H1 (cell line): ENCODE results near the gene TRIM44. TPM values are rescaled to one million over a fixed set of nuclear protein-coding genes. Genes with fewer than 3 reads are reported as not detected.

Experiments used
- CTCF ChIA-PET: fragments of 300-600 bp; sonication (Branson Sonifier 250); formaldehyde crosslinking; loops from one replicate; lab custom pipeline; 2021; ENCODE audit not compliant: partially characterized antibody; lab: Charles Lee
- POLR2A ChIA-PET: fragments of 300-600 bp; sonication (Branson Sonifier 250); formaldehyde crosslinking; loops from one replicate; lab custom pipeline; 2021; ENCODE audit warnings: inconsistent platforms; ENCODE audit not compliant: partially characterized antibody; lab: Charles Lee
- DNase-seq, 2 experiments: peaks; one replicate each; pipeline versions ENCODE4 v3.0.0 to v3.0.0-alpha.2; 2010 to 2022; ENCODE audit warnings: low spot score in 2 of 2, low read depth in 1 of 2, mixed read lengths in 1 of 2
- FAIRE-seq: peaks from 2 replicates; lab custom pipeline; 2011; peaks lifted over from hg19 to GRCh38; lab: Jason Lieb, UNC
- H2AFZ ChIP-seq: 2 replicates; pipeline ENCODE4 v1.8.1; 2012; ENCODE audit warnings: low read length, inconsistent platforms
- H2AK5ac ChIP-seq: 2 replicates; pipeline ENCODE4 v1.6.1; 2013; ENCODE audit warnings: low read depth, low read length
- H2BK120ac ChIP-seq: replicated peaks from 2 replicates; pipeline ENCODE3; 2013; ENCODE audit warnings: low read depth, low read length, inconsistent platforms
- H2BK12ac ChIP-seq: 2 replicates; pipeline ENCODE4 v1.6.1; 2013; ENCODE audit warnings: low read depth, low read length
- H2BK15ac ChIP-seq: 2 replicates; pipeline ENCODE4 v1.6.1; 2013; ENCODE audit warnings: low read length
- H2BK20ac ChIP-seq: 2 replicates; pipeline ENCODE4 v1.6.1; 2013; ENCODE audit warnings: low read length
- H2BK5ac ChIP-seq: 2 replicates; pipeline ENCODE4 v1.6.1; 2013; ENCODE audit warnings: low read depth, low read length
- H3K14ac ChIP-seq: 2 replicates; pipeline ENCODE4 v1.6.1; 2013; ENCODE audit warnings: inconsistent platforms; ENCODE audit not compliant: insufficient read length
- H3K18ac ChIP-seq: 2 replicates; pipeline ENCODE4 v1.6.1; 2013; ENCODE audit warnings: low read length; ENCODE audit errors: extremely low read depth
- H3K23ac ChIP-seq: 2 replicates; pipeline ENCODE4 v1.6.1; 2013; ENCODE audit warnings: inconsistent platforms; ENCODE audit not compliant: insufficient read length
- H3K23me2 ChIP-seq: 2 replicates; pipeline ENCODE4 v1.6.1; 2013; ENCODE audit warnings: low read depth, low read length
- H3K27ac ChIP-seq: 2 replicates; pipeline ENCODE4 v1.6.1; 2011; ENCODE audit warnings: low read depth, low read length, inconsistent platforms
- H3K27me3 ChIP-seq, 4 experiments: replicated peaks in 1 of 4; 1 replicate in 1 of 4; 2 replicates in 3 of 4; pipeline versions ENCODE4 v1.6.1 to v1.8.1; 2011 to 2013; ENCODE audit warnings: low read length in 3 of 4, mild to moderate bottlenecking in 3 of 4, inconsistent platforms in 2 of 4, mixed read lengths in 2 of 4, moderate library complexity in 1 of 4; ENCODE audit not compliant: control insufficient read depth in 3 of 4, insufficient read depth in 3 of 4; ENCODE audit errors: extremely low read depth in 1 of 4
- H3K36me3 ChIP-seq, 4 experiments: 2 replicates each; pipeline versions ENCODE4 v1.6.1 to v1.8.1; 2011 to 2013; ENCODE audit warnings: mild to moderate bottlenecking in 4 of 4, low read length in 3 of 4, moderate library complexity in 2 of 4, control low read depth in 1 of 4, inconsistent platforms in 1 of 4; ENCODE audit not compliant: insufficient read depth in 4 of 4, control insufficient read depth in 2 of 4
- H3K4ac ChIP-seq: replicated peaks from 2 replicates; pipeline ENCODE3; 2013; ENCODE audit warnings: low read length, low read depth, mixed read lengths, inconsistent platforms; ENCODE audit not compliant: insufficient read length
- H3K4me1 ChIP-seq, 4 experiments: replicated peaks in 1 of 4; 1 replicate in 1 of 4; 2 replicates in 3 of 4; pipeline versions ENCODE4 v1.6.1 to v1.8.1; 2011 to 2013; ENCODE audit warnings: low read length in 3 of 4, inconsistent platforms in 2 of 4, mixed read lengths in 1 of 4; ENCODE audit not compliant: insufficient read depth in 4 of 4, control insufficient read depth in 3 of 4
- H3K4me2 ChIP-seq, 2 experiments: 2 replicates each; pipeline versions ENCODE4 v1.6.1 to v1.8.1; 2011 to 2013; ENCODE audit warnings: low read depth in 2 of 2, low read length in 2 of 2, control low read depth in 1 of 2, inconsistent platforms in 1 of 2, mild to moderate bottlenecking in 1 of 2; ENCODE audit not compliant: insufficient read depth in 1 of 2
- H3K4me3 ChIP-seq, 4 experiments: fragments of 200-600, 300-600 bp in 1 of 4; sonication (generic), shearing (Covaris generic), sonication (Bioruptor Twin) in 1 of 4; 2 replicates each; pipeline versions ENCODE4 v1.5.1 to v1.8.1; 2011 to 2016; ENCODE audit warnings: low read length in 4 of 4, low read depth in 3 of 4, control low read depth in 2 of 4, inconsistent platforms in 2 of 4, mild to moderate bottlenecking in 2 of 4, mixed read lengths in 1 of 4, moderate library complexity in 1 of 4; ENCODE audit not compliant: insufficient read depth in 2 of 4; ENCODE audit errors: extremely low read depth in 1 of 4
- H3K56ac ChIP-seq: replicated peaks from 2 replicates; pipeline ENCODE3; 2013; ENCODE audit warnings: low read depth, mild to moderate bottlenecking, mixed read lengths, low read length, inconsistent platforms; ENCODE audit not compliant: insufficient read length
- H3K79me1 ChIP-seq: 2 replicates; pipeline ENCODE4 v1.6.1; 2013; ENCODE audit warnings: low read depth, low read length, control low read depth
- H3K79me2 ChIP-seq, 2 experiments: 2 replicates each; pipeline versions ENCODE4 v1.6.1 to v1.8.1; 2012 to 2013; ENCODE audit warnings: low read length in 2 of 2, mild to moderate bottlenecking in 2 of 2, inconsistent platforms in 1 of 2; ENCODE audit not compliant: insufficient read depth in 2 of 2, control insufficient read depth in 1 of 2
- H3K9ac ChIP-seq, 4 experiments: replicated peaks in 1 of 4; 1 replicate in 1 of 4; 2 replicates in 3 of 4; pipeline versions ENCODE4 v1.6.1 to v1.8.1; 2011 to 2013; ENCODE audit warnings: low read depth in 3 of 4, low read length in 3 of 4, control low read depth in 2 of 4, mild to moderate bottlenecking in 2 of 4, moderate library complexity in 2 of 4, inconsistent platforms in 1 of 4; ENCODE audit errors: extremely low read depth in 1 of 4
- H3K9me3 ChIP-seq, 2 experiments: 2 replicates each; pipeline versions ENCODE4 v1.6.1 to v1.8.1; 2012 to 2013; ENCODE audit warnings: mild to moderate bottlenecking in 2 of 2, moderate library complexity in 2 of 2, control low read depth in 1 of 2, inconsistent platforms in 1 of 2, low read depth in 1 of 2, low read length in 1 of 2, mixed read lengths in 1 of 2; ENCODE audit not compliant: insufficient read depth in 2 of 2
- H4K20me1 ChIP-seq, 2 experiments: replicated peaks in 1 of 2; 2 replicates each; pipeline versions ENCODE3 to v1.8.1; 2011 to 2013; ENCODE audit warnings: inconsistent platforms in 2 of 2, low read length in 2 of 2, mild to moderate bottlenecking in 1 of 2; ENCODE audit not compliant: insufficient read depth in 2 of 2, control insufficient read depth in 1 of 2
- H4K5ac ChIP-seq: 2 replicates; pipeline ENCODE4 v1.6.1; 2013; ENCODE audit warnings: low read length, low read depth, mixed read lengths, inconsistent platforms; ENCODE audit not compliant: insufficient read length
- H4K8ac ChIP-seq: 2 replicates; pipeline ENCODE4 v1.8.0; 2013; ENCODE audit warnings: mild to moderate bottlenecking, moderate library complexity, low read length, inconsistent platforms; ENCODE audit not compliant: insufficient read depth; ENCODE audit errors: extremely low read depth
- H4K91ac ChIP-seq: replicated peaks from 2 replicates; pipeline ENCODE3; 2013; ENCODE audit warnings: low read length, mixed read lengths, inconsistent platforms; ENCODE audit not compliant: insufficient read length
- KDM5A ChIP-seq: fragments of 200-600 bp; IDR thresholded peaks from 2 replicates; pipeline ENCODE4 v1.7.1; 2012; ENCODE audit warnings: mild to moderate bottlenecking, low read length, inconsistent platforms, mixed read lengths
- NANOG ChIP-seq: IDR thresholded peaks from 2 replicates; pipeline ENCODE4 v1.6.1; 2011; ENCODE audit warnings: low read length, low read depth, mild to moderate bottlenecking, inconsistent platforms; ENCODE audit not compliant: insufficient read depth, poor library complexity, severe bottlenecking
- RAD21 ChIP-seq, 2 experiments: IDR thresholded peaks in 1 of 2; conservative IDR thresholded peaks in 1 of 2; 2 replicates each; pipeline ENCODE4 v1.6.1; 2011; ENCODE audit warnings: low read depth in 2 of 2, low read length in 2 of 2, improper control_type of control experiment in 1 of 2, inconsistent platforms in 1 of 2, mild to moderate bottlenecking in 1 of 2, moderate library complexity in 1 of 2
- ZNF274 ChIP-seq: IDR thresholded peaks from 2 replicates; pipeline ENCODE4 v1.7.0; 2012; ENCODE audit warnings: low read length, borderline replicate concordance; ENCODE audit errors: extremely low read depth
- polyA plus RNA-seq, 7 experiments: library from polyadenylated mRNA; depleted of rRNA in 3 of 7; stranded (reverse) in 5 of 7; unstranded in 2 of 7; fragments of >200 nt in 5 of 7; fragments of 200-250 nt in 2 of 7; gene quantifications; 1 replicate in 5 of 7; 2 replicates in 1 of 7; 4 replicates in 1 of 7; pipeline versions ENCODE4 v1.2.1 to v1.2.3, GENCODE V29; 2011 to 2013; ENCODE audit warnings: missing spikeins in 2 of 7, mixed read lengths in 2 of 7
- total RNA-seq: library from RNA; stranded (reverse); fragmentation: NEBNext Ultra II Directional; extraction: Animal tissue kit (Norgen Biotek cat#: 25700); gene quantifications from 2 replicates; pipeline ENCODE4 v1.2.1, GENCODE V29; 2021

Gene TRIM44
- total and polyA plus RNA-seq, 2 of the 8 experiments (the other 6 are each of a cell fraction or from before 2014, with no cell fraction given), result 13.9 to 34.4 TPM

DNA sequence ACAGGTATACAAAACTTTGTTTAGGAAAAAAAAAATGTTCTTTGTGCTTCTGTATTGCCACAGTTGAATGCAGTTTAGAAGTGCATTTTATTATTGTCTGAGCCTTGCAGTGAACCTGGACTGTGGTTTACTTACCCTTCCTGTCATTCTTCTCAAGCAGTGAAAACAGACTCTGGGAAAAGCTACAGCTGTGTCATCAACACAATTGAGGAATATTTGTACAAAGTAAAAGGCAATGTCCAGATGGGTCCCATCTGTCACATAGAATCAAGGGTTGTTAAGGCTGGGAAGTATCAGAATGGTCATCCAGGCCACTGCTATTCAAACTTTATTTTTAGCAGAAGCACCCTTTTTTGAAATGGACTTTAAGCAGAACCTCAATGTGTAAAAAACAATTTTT lies 73.3 kb downstream of the TRIM44 start:
- H2AFZ ChIP-seq, result no peak overlapping the region
- H4K91ac ChIP-seq, result no peak overlapping the region
- no peak overlapping the region for H3K9ac ChIP-seq
- no peaks in the 10 kb centered on the region for H3K79me1 ChIP-seq
- H2AK5ac ChIP-seq, result no peak overlapping the region
- no peak overlapping the region for H3K18ac ChIP-seq
- no peak overlapping the region for H3K14ac ChIP-seq
- no peak overlapping the region for H4K5ac ChIP-seq
- no peaks in the 10 kb centered on the region for H3K23me2 ChIP-seq
- H3K56ac ChIP-seq, result no peak overlapping the region
- no peak overlapping the region for H3K23ac ChIP-seq
- no peaks in the 10 kb centered on the region for H3K27me3 ChIP-seq
- ChIA-PET CTCF (interaction anchor here (1.1 kb wide), 1 partner anchor 530 kb away, joined by 3 read pairs; no protein-coding TSS in a partner anchor), POLR2A (interaction anchor here (0.7 to 1.5 kb wide), 2 partner anchors 12 to 30 kb away, joined by 3 to 4 read pairs; no protein-coding TSS in a partner anchor)
- H3K4me3 ChIP-seq, result no peak overlapping the region
- no peak overlapping the region for H3K27ac ChIP-seq
- TF ChIP-seq KDM5A (no peak), RAD21 (IDR thresholded peaks at IDR 0.05 in 1 of 2, conservative IDR thresholded peaks at IDR 0.05 in 1 of 2; ENCODE audit: low read depth in 2 of 2, low read length in 2 of 2) (no peak), NANOG (no peak), ZNF274 (no peak)
- no peaks in the 10 kb centered on the region for H4K20me1 ChIP-seq
- no peak overlapping the region for H2BK120ac ChIP-seq
- FAIRE-seq (no peak), DNase-seq (no peak)
- no peak overlapping the region for H3K4me2 ChIP-seq
- H4K8ac ChIP-seq, result no peak overlapping the region
- no peak overlapping the region for H2BK5ac ChIP-seq
- H2BK20ac ChIP-seq, result no peak overlapping the region
- no peak overlapping the region for H2BK15ac ChIP-seq
- no peak overlapping the region for H2BK12ac ChIP-seq
- peaks cover 0 to 4% (median under 1%) of the 10 kb centered on the region in 4 experiments; a peak in 2 of 8 replicates for H3K36me3 ChIP-seq
- no peak overlapping the region for H3K4ac ChIP-seq
- peaks cover 5 to 6% of the 10 kb centered on the region in 2 experiments; a peak in 1 of 4 replicates for H3K9me3 ChIP-seq
- no peaks in the 10 kb centered on the region; a peak in 1 of 7 replicates for H3K4me1 ChIP-seq
- H3K79me2 ChIP-seq, result no peaks in the 10 kb centered on the region
